K562 (cell line): ENCODE data around the gene RPL28. TPM values are rescaled to one million over a fixed set of nuclear protein-coding genes. Genes with fewer than 3 reads are reported as not detected.

Source experiments
- BRCA1 ChIP-seq, 2 experiments: fragments of 450-650 bp in 1 of 2; sonication (generic) in 1 of 2; formaldehyde crosslinking in 1 of 2; IDR thresholded peaks; 2 replicates each; pipeline versions ENCODE4 v1.5.0 to v1.6.1; 2017 to 2020; ENCODE audit warnings: mild to moderate bottlenecking in 1 of 2, missing genetic modification reagents in 1 of 2
- CBFA2T2 ChIP-seq: fragments of 450-650 bp; conservative IDR thresholded peaks from 2 replicates; pipeline ENCODE4 v1.6.1; 2017; ENCODE audit warnings: mild to moderate bottlenecking
- ELF1 ChIP-seq: fragments of 200-800 bp; sonication (Bioruptor generic); IDR thresholded peaks from 2 replicates; pipeline ENCODE4 v1.6.1; 2016; ENCODE audit warnings: missing genetic modification characterization, missing compliant biosample characterization
- ELF4 ChIP-seq: fragments of 450-650 bp; formaldehyde crosslinking; IDR thresholded peaks from 2 replicates; pipeline ENCODE4 v1.4.0; 2022; ENCODE audit warnings: missing genetic modification characterization
- GABPB1 ChIP-seq: sonication (generic); formaldehyde crosslinking; IDR thresholded peaks from 2 replicates; pipeline ENCODE4 v1.8.0; 2022; ENCODE audit warnings: mild to moderate bottlenecking, missing genetic modification reagents
- HMGXB4 ChIP-seq: sonication (generic); formaldehyde crosslinking; IDR thresholded peaks from 2 replicates; pipeline ENCODE4 v1.8.1; 2023; ENCODE audit warnings: mild to moderate bottlenecking, missing genetic modification reagents
- NCOA4 ChIP-seq: fragments of 450-650 bp; IDR thresholded peaks from 2 replicates; pipeline ENCODE4 v1.6.1; 2018; ENCODE audit warnings: mild to moderate bottlenecking; ENCODE audit not compliant: partially characterized antibody
- NFIC ChIP-seq: fragments of 450-650 bp; IDR thresholded peaks from 2 replicates; pipeline ENCODE4 v1.6.1; 2017; ENCODE audit warnings: mild to moderate bottlenecking, inconsistent platforms
- NFYB ChIP-seq: IDR thresholded peaks from 2 replicates; pipeline ENCODE4 v1.6.1; 2011; ENCODE audit warnings: mild to moderate bottlenecking, moderate library complexity; ENCODE audit not compliant: insufficient read length; ENCODE audit errors: extremely low read depth
- PRMT5 ChIP-seq: sonication (generic); formaldehyde crosslinking; IDR thresholded peaks from 2 replicates; pipeline ENCODE4 v1.5.0; 2020; ENCODE audit warnings: missing genetic modification reagents
- SNAPC5 ChIP-seq: fragments of 250-450 bp; sonication (Bioruptor Pico); IDR thresholded peaks from 2 replicates; pipeline ENCODE4 v1.8.0; 2021; ENCODE audit warnings: moderate library complexity, mild to moderate bottlenecking, inconsistent platforms
- ZBTB7A ChIP-seq: IDR thresholded peaks from 2 replicates; pipeline ENCODE4 v1.6.1; 2011; ENCODE audit warnings: low read depth, mild to moderate bottlenecking, low read length, moderate library complexity, borderline replicate concordance; ENCODE audit not compliant: control insufficient read depth
- ZFP36 ChIP-seq: fragments of 150-350 bp; IDR thresholded peaks from 2 replicates; pipeline ENCODE4 v1.6.1; 2018; ENCODE audit warnings: low read length, low read depth; ENCODE audit not compliant: partially characterized antibody
- ZKSCAN3 ChIP-seq: fragments of 250-450 bp; sonication (Bioruptor Pico); IDR thresholded peaks from 2 replicates; pipeline ENCODE4 v1.4.0; 2020
- polyA plus RNA-seq, 8 experiments: library from polyadenylated mRNA; depleted of rRNA in 4 of 8; stranded (reverse) in 5 of 8; unstranded in 3 of 8; fragments of >200 nt; fragmentation: Nextera tagmentation in 2 of 8; fragmentation: Illumina TruSeq in 1 of 8; extraction: Ambion mirVana in 2 of 8; extraction: Trizol in 1 of 8; gene quantifications; 2 replicates each; pipeline versions ENCODE4 v1.2.1 to v1.2.3, GENCODE V29; 2011 to 2014; ENCODE audit warnings: inconsistent platforms in 1 of 8, missing spikeins in 1 of 8
- total RNA-seq, 7 experiments: library from RNA; depleted of rRNA in 6 of 7; stranded (reverse); fragments of >200 nt in 6 of 7; fragmentation: Illumina TruSeq in 2 of 7; extraction: Trizol in 2 of 7; gene quantifications; 2 replicates each; pipeline versions ENCODE4 v1.2.1 to v1.2.3, GENCODE V29; 2011 to 2021; ENCODE audit warnings: low replicate concordance in 1 of 7
- TF ChIP-seq, protein P1 (sequence below), 2 experiments: IDR thresholded peaks; 2 replicates each; pipeline ENCODE4 v1.6.1; 2011; ENCODE audit warnings: borderline replicate concordance in 1 of 2, control low read depth in 1 of 2, low read depth in 1 of 2, low read length in 1 of 2, mild to moderate bottlenecking in 1 of 2, mixed read lengths in 1 of 2, moderate library complexity in 1 of 2; ENCODE audit not compliant: insufficient read depth in 1 of 2, insufficient read length in 1 of 2, poor library complexity in 1 of 2, severe bottlenecking in 1 of 2; ENCODE audit errors: extremely low read depth in 1 of 2
- TF ChIP-seq, protein P2 (sequence below): fragments of 450-650 bp; IDR thresholded peaks from 2 replicates; pipeline ENCODE4 v1.6.1; 2016

The RPL28 gene
- total and polyA plus RNA-seq, 9 of the 15 experiments (the other 6 are each of a cell fraction or from before 2014, with no cell fraction given), result 124 to 3,106 (median 622) TPM

GRCh38 chr19:55354698-55355212, 31.0 kb upstream of the RPL28 start, which contains the start of gene COX6B2 (continued):
- TF ChIP-seq, protein P1, sequence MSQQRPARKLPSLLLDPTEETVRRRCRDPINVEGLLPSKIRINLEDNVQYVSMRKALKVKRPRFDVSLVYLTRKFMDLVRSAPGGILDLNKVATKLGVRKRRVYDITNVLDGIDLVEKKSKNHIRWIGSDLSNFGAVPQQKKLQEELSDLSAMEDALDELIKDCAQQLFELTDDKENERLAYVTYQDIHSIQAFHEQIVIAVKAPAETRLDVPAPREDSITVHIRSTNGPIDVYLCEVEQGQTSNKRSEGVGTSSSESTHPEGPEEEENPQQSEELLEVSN (IDR thresholded peaks at IDR 0.05; ENCODE audit: borderline replicate concordance in 1 of 2, extremely low read depth in 1 of 2, insufficient read depth in 1 of 2, insufficient read length in 1 of 2, low read depth in 1 of 2, low read length in 1 of 2, poor library complexity in 1 of 2, severe bottlenecking in 1 of 2), result peak in 1 of 2 experiments; percentile 46
- no peak for TF ChIP-seq ELF1 (tag)
- TF ChIP-seq ZBTB7A, result no peak; the same call in 1 of the 2 replicates
- TF ChIP-seq, protein P2, sequence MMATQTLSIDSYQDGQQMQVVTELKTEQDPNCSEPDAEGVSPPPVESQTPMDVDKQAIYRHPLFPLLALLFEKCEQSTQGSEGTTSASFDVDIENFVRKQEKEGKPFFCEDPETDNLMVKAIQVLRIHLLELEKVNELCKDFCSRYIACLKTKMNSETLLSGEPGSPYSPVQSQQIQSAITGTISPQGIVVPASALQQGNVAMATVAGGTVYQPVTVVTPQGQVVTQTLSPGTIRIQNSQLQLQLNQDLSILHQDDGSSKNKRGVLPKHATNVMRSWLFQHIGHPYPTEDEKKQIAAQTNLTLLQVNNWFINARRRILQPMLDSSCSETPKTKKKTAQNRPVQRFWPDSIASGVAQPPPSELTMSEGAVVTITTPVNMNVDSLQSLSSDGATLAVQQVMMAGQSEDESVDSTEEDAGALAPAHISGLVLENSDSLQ, result no peak
- TF ChIP-seq ZFP36, result no peak
- peak; percentile 46 for TF ChIP-seq NFYB
- no peak for TF ChIP-seq BRCA1 (IDR thresholded peaks at IDR 0.05)
- no peak for TF ChIP-seq BRCA1 (CRISPR knock-in tag; IDR thresholded peaks at IDR 0.05)
- no peak for TF ChIP-seq ZKSCAN3
- no peak for TF ChIP-seq ELF4 (CRISPR knock-in tag)
- no peak for TF ChIP-seq GABPB1
- no peak for TF ChIP-seq NCOA4
- TF ChIP-seq NFIC, result 0 out of 2 replicates have a peak, but pooled peaks have one; percentile 2
- TF ChIP-seq SNAPC5, result no peak
- no peak for TF ChIP-seq PRMT5 (CRISPR knock-in tag)
- TF ChIP-seq HMGXB4 (CRISPR knock-in tag), result no peak
- TF ChIP-seq CBFA2T2, result no peak
